GM19351 (cell line): ENCODE results near the gene TULP4.

Source experiments
- ATAC-seq: cut with Tn5 transposase; IDR thresholded peaks from one replicate; pipeline ENCODE4 v1.9.1; 2021; ENCODE audit warnings: mild to moderate bottlenecking, moderate library complexity; ENCODE audit not compliant: unreplicated experiment

TULP4 gene

DNA sequence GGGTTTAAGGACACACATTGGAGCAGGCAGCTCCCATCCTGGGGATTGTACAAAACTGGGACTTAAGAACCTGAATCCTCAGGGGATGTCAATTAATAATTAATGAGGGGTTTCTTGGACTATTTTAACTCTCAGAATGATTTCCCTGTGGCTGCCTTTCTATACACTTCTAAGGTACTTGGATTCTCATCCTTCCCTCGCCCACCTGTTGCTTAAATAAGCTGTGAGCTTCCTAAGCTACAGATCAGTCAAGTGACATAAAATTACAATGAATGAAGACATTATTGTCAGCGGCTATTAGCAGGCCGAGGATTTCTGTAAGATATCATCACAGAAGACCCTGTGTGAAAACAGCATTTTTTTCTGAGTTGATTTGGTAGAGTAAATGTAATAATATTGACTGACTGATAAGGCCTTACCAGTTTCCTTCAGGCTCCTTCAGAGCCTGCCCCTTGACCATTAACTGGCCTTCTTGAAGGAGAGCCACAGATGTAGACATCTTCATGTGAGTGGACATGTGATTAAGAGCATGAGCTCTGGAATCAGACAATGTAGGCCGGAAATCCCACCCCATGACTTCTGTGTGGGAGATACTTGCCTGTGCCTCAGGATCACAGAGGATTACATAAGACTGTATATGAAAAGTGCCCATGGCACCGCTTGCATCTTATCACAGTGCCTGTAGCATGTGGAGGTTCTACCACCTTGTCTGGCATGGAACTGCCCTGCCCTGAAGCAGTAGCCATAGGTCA, 101.7 kb downstream of the TULP4 start:
- ATAC-seq = no peak

DNA sequence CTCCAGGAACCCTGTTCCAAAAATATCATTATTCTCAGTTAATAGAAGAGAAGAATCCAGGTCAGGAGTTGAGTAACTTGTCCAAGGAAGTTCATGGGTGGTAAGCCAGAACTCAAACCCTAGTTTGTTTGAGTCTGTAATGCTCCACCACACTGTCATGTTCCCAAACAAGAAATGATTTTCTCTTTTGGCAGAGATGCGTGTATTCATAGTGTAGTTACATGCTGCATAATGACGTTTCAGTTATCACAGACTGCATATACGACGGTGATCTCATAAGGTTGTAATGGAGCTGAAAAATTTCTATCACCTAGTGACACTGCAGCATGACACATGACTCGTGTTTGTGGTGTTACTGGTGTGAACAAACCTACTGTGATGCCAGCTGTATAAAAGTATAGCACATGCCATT, 102.6 kb downstream of the TULP4 start:
- ATAC-seq = no peak

DNA sequence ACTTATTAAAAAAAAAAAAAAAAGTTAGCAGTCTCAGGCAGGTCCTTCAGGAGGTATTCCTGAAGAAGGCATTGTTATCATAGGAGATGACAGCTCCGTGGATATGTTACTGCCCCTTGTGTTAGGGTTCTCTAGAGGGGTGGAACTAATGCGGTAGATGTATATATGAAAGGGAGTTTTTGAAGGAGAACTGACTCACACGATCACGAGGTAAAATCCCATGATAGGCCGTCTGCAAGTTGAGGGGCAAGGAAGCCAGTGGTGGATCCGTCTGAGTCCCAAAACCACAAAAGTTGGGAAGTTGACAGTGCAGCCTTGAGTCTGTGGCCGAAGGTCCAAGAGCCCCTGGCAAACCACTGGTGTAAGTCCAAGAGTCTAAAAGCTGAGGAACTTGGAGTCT, 103.4 kb downstream of the TULP4 start:
- no peak for ATAC-seq

DNA sequence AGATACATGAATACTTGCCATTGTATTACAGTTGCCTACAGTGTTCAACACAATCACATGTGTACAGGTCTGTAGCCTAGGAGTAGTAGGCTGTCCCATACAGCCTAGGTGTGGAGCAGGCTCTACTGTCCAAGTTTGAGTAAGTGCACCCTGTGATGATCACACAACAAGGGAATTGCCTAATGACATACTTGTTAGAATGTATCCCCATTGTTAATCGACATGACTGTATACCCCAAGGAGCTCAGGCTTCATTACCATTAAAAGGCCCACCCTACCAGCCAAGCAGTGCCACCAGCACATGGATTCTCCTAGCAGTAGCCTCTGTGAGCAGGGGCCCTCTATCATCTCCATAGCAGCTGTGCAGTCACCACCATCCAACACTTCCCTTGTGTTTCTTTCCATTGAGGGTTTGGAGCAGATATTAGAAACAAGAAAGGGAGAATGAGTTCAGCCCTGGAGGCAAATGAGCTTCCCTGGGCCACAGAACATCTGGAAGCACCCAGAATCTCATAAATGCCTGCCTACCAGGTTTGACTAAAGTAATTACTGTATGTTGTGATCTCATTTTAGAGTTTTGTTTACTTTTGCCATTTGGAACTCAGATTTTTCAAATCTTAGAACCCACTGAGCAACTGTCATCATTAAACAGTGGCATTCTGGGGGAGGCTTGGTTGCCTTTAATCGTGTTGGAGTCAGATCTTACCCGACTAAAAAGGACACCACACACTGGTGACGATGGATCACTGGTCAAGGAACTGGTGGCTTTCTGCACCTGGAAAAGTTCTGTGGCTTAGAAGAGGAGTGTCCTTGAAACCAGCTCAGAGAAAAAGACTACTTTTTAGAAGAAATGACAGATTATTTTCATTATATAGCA, 104.9 kb downstream of the TULP4 start:
- ATAC-seq = no peak

DNA sequence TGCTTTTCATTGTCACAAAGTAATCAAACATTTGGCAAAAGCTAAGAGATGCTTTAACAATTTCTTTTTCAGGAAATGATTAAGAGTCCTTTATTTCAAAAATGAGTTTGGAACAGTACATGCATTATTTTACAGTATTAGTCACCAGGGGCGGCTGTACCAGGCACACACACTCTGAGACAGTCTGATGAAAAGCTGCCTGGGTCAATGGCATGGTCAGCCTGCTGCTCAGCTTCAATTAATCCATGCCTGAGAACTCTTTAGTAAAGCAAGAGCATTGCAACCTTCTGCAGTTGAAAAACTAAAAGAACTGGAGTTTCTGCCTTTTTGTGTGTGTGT, 105.5 kb downstream of the TULP4 start:
- no peak for ATAC-seq

DNA sequence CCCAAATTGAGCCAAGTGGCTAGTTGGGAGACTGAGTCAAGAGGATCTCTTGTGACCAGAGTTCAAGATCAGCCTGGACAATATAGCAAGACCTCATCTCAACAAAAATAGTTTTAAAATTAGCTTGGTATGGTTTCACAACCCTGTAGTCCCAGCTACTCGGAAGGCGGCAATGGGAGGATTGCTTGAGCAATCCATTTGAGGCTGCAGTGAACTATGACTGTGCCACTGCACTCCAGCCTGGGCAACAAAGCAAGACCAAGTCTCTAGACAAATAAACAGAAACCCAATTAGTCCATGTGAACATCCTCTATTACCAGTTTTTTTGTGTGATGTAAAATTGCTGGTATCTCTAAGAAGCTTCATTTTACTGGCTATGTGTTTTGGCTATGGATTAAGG, 106.2 kb downstream of the TULP4 start:
- ATAC-seq = no peak

DNA sequence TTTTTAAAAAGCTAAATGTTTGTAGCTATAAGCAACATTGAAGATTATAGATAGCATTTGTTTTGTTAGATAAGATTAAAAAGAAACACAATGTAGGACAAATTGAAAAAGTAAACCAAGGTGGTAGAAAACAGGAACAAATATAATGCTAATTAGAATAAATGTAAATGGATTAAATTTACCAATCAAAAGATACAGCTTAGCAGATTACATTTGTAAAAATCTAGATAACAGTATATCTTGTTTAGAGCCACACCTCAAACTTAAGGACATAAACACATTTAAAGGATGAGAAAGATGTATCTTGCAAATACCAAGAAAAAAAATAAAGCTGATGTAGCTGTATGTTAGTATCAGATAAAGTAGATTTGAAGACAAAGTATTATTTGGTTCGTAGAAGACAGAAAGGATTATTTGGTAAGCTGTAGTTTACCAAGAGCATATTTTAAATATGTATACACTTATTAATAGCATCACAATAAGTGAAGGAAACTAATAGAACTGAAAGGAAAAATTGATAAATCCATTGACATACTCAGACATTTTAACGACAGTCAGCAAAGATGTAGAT, 107.2 kb downstream of the TULP4 start:
- no peak for ATAC-seq

DNA sequence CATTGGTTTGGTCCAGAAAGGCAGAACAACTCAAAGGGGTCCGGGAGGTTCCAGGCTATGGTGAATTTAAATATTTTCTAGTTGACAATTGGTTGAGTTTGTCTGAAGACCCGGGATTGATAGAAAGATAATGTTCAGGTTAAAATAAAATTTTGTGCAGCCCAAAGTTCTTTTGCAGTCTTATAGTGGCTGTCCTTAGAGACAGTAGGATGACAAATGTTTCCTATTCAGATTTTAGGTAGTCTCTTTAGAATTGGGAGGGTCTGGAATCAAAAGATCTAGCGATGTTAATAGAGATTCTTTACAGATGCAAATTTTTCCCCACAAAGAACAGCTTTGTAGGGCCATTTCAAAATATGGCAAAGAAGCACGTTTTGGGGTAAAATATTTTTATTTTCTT, 109.1 kb downstream of the TULP4 start:
- ATAC-seq = no peak

DNA sequence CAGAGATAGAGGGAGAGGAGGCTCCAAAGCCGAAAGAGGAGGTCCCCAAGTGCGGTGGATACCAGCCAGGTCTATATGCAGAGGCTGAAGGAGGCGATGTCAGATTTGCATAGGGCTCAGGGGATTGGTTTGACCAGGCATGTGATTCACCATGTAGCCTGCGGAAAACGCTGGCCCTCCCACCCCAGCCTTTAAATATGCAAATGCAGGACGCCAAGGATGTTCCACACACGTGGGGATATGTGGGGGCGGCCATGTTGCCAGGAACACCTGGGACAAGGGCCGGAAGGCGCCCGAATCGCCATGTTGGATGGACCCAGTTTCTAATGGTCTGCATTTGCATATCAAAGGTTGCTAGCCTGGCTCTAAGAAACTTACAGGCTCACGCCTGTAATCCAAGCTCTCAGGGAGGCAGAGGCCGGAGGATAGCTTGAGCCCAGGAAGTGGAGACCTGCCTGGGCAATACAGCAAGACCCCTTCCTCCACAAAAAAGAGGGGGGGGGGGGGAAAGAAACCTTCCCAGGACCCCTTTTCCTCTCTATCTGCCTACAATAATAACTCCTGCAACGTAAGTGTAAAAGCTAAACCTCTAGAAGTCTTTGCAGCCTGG, 110.5 kb downstream of the TULP4 start:
- no peak for ATAC-seq

DNA sequence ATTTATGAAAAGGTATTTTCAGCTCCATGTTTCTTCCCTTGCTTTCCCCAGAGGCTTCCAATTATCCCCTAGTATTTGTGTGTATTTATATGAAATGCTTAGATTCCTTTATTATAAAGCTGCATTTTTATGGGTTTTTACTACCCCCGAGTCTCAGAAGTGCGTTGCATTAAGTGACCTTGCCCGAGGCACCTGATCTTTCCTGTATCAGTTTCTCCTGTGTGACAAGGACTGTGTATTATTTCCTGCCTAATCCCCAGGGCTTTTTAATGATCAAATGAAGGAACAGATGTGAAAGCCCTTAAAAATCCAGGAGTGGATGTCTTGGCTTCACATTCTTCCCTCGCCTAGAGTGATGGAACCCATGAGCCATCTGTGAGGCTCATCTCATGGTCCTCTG, 118.8 kb downstream of the TULP4 start:
- no peak for ATAC-seq

DNA sequence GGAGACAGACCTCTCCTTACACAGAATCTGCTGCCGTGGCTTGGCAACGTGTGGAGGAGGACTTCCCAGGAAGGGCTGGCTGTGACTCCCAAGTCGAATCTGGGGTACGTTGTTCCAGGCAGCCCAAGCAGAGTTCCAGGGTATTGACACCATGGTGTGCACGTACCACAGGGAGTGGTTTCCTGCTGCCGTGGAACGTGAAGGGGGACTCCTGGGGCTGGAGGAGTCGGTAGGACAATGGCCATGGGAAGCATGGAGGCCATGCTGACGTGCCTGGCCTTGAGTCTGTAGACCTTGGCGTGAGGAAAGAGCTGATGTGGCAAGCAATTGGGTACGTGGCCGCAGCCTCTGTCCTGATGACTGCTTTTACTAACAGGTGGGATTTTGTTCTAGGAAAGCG, 119.3 kb downstream of the TULP4 start:
- no peak for ATAC-seq

DNA sequence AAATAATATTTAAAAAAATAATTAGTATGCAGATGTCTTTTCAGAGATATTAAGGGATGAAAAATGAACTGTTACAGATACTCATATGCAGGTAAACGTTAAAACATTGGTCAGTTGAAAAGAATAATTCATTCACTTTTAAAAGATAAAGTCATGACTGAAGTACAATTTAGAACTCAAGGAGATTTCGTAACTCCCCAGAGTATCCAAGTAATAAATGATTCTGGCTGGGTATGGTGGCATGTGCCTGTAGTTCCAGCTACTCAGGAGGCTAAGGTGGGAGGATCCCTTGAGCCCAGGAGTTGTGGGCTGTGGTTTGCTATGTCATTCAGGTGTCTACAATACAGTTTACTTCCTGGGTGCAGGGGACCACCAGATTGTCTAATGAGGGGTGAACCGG, 125.3 kb downstream of the TULP4 start:
- ATAC-seq = no peak

DNA sequence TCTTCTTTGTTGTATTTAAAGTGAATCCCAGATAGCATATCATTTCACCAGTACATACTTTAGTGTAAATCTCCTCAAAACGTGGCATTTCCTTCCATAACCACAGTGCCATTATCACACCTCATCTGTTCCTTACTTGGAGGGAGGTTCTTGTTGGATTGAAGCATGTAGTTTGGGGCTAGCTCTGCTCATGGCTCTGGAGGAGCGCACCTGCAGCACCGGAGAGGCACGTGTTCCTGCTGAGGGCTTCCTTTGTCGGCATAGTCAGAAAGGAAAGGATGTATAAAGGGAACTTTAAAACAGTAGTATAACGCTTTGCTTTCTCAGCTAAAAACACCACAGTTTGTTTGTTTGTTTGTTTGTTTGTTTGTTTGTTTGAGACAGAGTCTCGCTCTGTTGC, 126.0 kb downstream of the TULP4 start:
- ATAC-seq = no peak

DNA sequence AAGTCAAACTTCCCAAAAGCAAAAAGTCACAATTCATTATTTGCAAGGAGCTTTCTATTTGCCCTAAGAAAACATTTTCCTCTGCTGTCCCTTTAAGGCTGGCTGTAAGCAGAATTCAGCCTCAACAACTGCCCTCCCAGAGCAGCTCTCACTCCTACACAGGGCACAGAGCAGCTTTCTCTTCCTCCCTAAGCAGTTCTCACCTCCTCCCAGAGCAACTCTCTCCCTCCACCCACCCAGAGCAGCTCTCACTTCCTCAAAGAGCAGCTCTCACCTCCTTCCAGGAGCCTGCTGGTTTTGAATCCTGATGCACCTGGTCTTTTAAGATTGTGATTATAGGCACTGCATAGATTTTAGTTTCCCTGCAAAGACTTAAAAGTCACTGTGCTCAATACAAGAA, 127.0 kb downstream of the TULP4 start:
- peak; percentile 99 for ATAC-seq

DNA sequence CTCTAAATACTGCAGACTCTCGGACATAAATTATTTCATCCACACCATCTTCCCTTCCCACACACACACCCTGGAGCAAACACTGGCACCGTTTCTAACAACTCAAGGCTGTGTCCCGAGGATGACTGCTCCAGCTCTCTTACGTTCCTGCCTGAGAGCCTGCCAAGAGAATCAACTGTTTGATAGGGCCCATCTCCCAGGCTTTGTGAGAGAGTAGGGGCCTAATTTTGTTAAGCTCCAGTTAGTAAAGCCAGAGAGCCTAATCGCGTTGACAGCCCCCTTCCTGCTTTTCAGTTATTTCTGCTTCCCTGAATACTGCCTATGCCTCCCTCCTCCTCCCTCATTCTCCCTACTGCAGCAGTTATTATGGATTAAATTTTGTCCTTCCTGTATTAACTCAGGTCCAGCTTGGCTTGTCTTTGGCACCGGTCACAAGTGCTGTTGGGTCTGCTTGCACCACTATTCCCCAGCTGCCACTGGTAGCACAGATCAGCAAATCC, 129.5 kb downstream of the TULP4 start:
- ATAC-seq = no peak

DNA sequence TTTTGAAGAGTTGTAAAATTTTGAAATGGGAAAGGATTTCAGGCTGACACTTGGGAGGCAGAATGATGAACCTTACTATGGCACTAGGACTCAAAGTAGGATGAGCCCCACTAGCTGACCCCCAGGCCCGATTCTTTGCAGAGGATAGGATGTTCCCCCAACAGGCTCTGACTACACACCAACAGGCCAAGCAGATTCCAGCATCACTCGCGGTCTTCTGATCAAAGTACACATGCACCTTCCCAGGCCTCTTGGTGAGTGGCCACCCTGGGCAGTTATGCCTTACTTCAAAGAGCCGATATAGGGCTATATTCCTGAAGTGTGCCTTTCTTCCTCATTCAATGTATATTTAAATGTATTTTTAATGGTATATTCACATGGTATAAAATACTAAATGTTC, 130.0 kb downstream of the TULP4 start:
- ATAC-seq = no peak

DNA sequence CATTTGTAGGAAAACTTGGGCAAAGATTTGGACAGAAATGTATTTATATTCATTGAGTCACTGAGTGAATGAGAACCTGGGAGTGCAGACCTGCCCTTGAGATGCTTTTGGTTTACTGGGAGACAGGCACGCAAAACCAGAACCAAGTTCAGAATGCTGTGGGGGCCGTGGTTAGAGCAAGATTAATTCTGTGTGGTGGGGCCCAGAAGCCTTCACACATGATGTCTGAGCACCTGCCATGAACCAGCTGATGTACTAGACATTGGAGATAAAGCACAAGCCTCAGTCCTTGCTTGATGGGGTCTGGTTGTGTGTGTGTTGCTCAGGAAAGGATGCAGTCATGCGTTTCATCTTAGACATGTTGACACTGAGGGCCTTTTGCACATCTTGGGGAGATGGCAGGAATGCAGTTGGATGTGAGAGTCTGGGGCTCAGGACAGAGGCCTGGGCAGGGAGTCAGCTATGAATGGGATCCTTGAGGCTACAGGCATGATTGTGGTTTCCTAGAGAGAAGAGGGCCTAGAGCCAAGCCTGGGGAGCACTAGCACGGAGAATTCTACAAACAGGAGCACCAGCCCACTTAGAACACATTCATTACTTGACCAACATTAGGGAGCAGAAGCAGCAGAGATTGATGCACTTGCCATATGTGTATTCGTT, 133.3 kb downstream of the TULP4 start:
- no peak for ATAC-seq

DNA sequence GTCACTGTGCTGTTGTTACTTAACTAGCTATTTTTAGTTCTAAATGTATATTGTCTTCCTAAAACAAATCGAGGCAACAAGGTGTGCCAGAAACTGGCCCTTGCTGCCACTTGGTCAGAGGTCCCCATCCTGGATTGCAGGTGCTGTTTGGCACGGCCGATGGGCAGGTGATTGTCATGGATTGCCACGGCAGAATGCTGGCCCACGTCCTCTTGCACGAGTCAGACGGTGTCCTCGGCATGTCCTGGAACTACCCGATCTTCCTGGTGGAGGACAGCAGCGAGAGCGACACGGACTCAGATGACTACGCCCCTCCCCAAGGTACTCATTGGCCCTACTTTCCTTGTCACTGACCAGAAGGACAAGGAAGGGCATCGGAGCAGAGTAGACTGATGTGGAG, 136.6 kb downstream of the TULP4 start:
- no peak for ATAC-seq

DNA sequence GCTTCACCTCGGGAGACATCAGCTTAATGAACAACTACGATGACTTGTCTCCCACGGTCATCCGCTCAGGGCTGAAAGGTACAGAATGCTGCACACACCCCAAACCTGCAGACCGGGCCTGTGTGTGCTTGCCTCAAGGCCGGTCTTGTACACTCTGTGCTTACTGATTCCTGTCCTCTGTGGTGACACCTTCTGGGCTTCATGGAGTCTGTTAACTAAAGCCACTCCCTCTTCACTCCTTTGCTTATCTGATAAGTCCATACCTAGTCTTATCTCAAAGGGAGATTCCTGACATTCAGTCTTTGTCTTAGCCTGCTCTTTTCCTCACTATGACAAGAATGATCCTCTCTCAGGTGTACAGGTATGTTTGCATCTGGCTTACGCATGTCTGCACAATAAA, 139.9 kb downstream of the TULP4 start:
- no peak for ATAC-seq

DNA sequence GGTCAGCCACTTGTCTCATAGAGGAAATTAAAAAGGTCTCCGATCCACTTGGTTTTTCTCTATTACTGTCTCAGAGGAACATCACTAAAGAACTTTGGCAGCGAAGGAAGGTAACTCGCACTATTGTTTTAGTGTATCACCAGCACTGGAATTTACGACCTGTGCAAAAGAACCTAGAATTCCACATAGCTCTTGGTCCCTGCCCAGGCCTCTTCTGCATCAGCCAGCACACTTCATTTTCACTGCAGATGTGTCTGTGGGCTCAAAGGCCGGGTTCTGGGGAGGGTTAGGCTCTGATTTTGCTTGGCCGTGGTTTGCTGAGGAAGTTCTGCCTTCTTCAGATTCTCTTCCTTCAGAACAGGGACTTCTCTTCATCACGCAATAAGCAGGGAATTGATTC, 144.9 kb downstream of the TULP4 start:
- ATAC-seq = no peak
